HG02884 (cell line): ENCODE data around the gene IL26.
"Not testable (repeated sequence)": the region's sequence is repeated elsewhere in the genome, so short reads cannot be mapped to it uniquely, and the experiment has no call there.

ENCODE experiments used
- ATAC-seq: cut with Tn5 transposase; IDR thresholded peaks from one replicate; pipeline ENCODE4 v1.9.1; 2021; ENCODE audit warnings: mild to moderate bottlenecking, moderate library complexity; ENCODE audit not compliant: unreplicated experiment

IL26 gene

GRCh38 chr12:68203460-68203875 is 22.1 kb downstream of the IL26 start:
- no peak for ATAC-seq

GRCh38 chr12:68200854-68201253 is 24.8 kb downstream of the IL26 start:
- no peak for ATAC-seq

- ATAC-seq: no peak
These were observed 26.5 kb downstream of the IL26 start for GRCh38 chr12:68199127-68199526.

GRCh38 chr12:68198507-68199086 is 27.0 kb downstream of the IL26 start:
- no peak for ATAC-seq

GRCh38 chr12:68190301-68190700 is 35.3 kb downstream of the IL26 start:
- no peak for ATAC-seq

GRCh38 chr12:68189821-68190242 is 35.8 kb downstream of the IL26 start:
- no peak for ATAC-seq

- no peak for ATAC-seq
These were observed 40.0 kb downstream of the IL26 start for GRCh38 chr12:68185598-68185997.

- peak; percentile 55 for ATAC-seq
These were observed 44.5 kb downstream of the IL26 start for GRCh38 chr12:68180792-68181744.

GRCh38 chr12:68178774-68179439 is 46.7 kb downstream of the IL26 start:
- no peak for ATAC-seq

- no peak for ATAC-seq
These were observed 47.4 kb downstream of the IL26 start for GRCh38 chr12:68178184-68178583.

- ATAC-seq: no peak
These were observed 48.0 kb downstream of the IL26 start for GRCh38 chr12:68177562-68177961.

- no peak for ATAC-seq
These were observed 49.4 kb downstream of the IL26 start for GRCh38 chr12:68176257-68176656.

- peak; percentile 90 for ATAC-seq
These were observed 50.0 kb downstream of the IL26 start for GRCh38 chr12:68175557-68176061.

GRCh38 chr12:68174761-68175160 is 50.8 kb downstream of the IL26 start:
- not testable (repeated sequence) for ATAC-seq

GRCh38 chr12:68173792-68174191 is 51.8 kb downstream of the IL26 start:
- no peak for ATAC-seq

- no peak for ATAC-seq
These were observed 54.9 kb downstream of the IL26 start for GRCh38 chr12:68170726-68171125.

- no peak for ATAC-seq
These were observed 56.3 kb downstream of the IL26 start for GRCh38 chr12:68169213-68169889.

GRCh38 chr12:68166317-68166831 is 59.2 kb downstream of the IL26 start:
- ATAC-seq: no peak

- peak; percentile 68 for ATAC-seq
These were observed 62.0 kb downstream of the IL26 start for GRCh38 chr12:68163560-68164081.

GRCh38 chr12:68162374-68162773 is 63.2 kb downstream of the IL26 start:
- no peak for ATAC-seq
